Activated T-cell treated with anti-CD3 and anti-CD28 coated beads, Interleukin-2, amount 50 U/mL, for 4 hours (primary cell): Measurements from ENCODE around the gene NMT2. TPM values are rescaled to one million over a fixed set of nuclear protein-coding genes. Genes with fewer than 3 reads are reported as not detected.
"Not testable (repeated sequence)": the region's sequence is repeated elsewhere in the genome, so short reads cannot be mapped to it uniquely, and the experiment has no call there.

Experiments
- ATAC-seq, 2 donors: fragments of 200-7000 bp; cut with Tn5 transposase; one replicate each; pipeline ENCODE4 v1.10.0; 2021
- DNase-seq: peaks from one replicate; pipeline ENCODE4 v3.0.0-alpha.2; 2020
- H3K27me3 Mint-ChIP-seq: one replicate; pipeline ENCODE4 v1.8.0; 2021; ENCODE audit warnings: low read depth, mixed read lengths
- H3K36me3 Mint-ChIP-seq: one replicate; pipeline ENCODE4 v1.8.0; 2022; ENCODE audit warnings: mixed read lengths; ENCODE audit not compliant: insufficient read depth
- H3K4me1 Mint-ChIP-seq: one replicate; pipeline ENCODE4 v1.8.0; 2021; ENCODE audit warnings: low read depth, mixed read lengths
- H3K4me3 Mint-ChIP-seq: one replicate; pipeline ENCODE4 v1.8.0; 2021; ENCODE audit warnings: mild to moderate bottlenecking, moderate library complexity, mixed read lengths
- H3K9me3 Mint-ChIP-seq: one replicate; pipeline ENCODE4 v1.8.0; 2021; ENCODE audit warnings: mixed read lengths
- total RNA-seq, 3 donors: library from RNA; stranded (reverse); gene quantifications; one replicate each; pipeline ENCODE4 v1.2.1, GENCODE V29; 2021

The NMT2 gene
- 1 to 10 TPM; 6.9 to 7.6 (median 6.9) TPM for total RNA-seq

DNA sequence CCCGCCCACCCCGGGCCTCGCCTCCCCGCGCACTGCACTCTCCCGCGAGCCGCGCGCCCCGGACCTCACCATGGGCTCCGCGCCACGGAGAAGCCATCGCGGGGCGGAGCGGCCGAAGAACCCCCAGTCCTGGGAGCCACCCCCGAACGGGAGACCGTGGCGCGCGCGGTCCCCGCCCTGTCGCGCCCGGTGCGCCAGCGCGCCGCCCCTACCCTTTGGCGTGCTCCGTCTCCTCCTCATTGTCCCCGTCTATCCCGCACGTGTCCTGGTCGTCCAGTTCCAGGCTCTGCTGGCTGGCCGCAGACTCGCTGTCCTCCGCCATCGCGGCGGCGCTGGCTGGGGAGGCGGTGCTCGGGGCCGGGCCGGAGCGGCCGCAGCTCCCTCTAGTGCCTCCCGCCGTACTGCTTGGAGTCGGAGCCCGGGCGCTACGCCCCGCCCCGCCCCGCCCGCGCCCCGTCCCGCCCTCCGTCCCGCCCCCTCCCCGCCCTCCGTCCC, at the start of gene NMT2:
NMT2 (minus strand) TSS at position 403 of the 495 bp plus-strand sequence; CDS start at position 322, 81 bp downstream.
- Mint-ChIP-seq H3K27me3 (no peaks in the 10 kb centered on the region), H3K36me3 (no peaks in the 10 kb centered on the region), H3K4me1 (peaks cover 70% of the 10 kb centered on the region), H3K9me3 (no peaks in the 10 kb centered on the region), H3K4me3 (peak within 1 kb of the TSS; percentile 89)
- DNase-seq (no peak), ATAC-seq (peak; percentile 83 to 85)

DNA sequence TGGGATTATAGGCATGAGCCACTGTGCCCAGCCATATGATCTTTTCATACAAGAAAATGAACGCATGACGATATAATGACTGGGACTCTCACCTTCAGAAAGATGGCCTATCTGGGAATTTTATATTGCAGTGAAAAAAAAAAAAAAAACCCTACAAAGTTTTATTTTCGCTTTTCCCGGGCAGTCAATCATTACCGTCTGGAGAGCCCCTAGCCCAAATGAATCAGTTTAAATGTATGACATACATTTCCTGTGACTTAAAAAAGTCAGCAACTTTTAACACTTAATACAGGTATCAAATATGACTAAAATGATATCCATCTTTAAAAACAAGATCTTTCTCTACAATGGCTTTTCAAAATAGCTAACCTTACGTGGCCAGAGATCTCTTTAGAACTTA, 48.2 kb upstream of the NMT2 start:
- Mint-ChIP-seq H3K4me3 (no peak overlapping the region), H3K36me3 (peaks cover 25% of the 10 kb centered on the region), H3K27me3 (no peaks in the 10 kb centered on the region), H3K9me3 (no peaks in the 10 kb centered on the region), H3K4me1 (peaks cover under 1% of the 10 kb centered on the region)
- DNase-seq = no peak
- no peak for ATAC-seq

DNA sequence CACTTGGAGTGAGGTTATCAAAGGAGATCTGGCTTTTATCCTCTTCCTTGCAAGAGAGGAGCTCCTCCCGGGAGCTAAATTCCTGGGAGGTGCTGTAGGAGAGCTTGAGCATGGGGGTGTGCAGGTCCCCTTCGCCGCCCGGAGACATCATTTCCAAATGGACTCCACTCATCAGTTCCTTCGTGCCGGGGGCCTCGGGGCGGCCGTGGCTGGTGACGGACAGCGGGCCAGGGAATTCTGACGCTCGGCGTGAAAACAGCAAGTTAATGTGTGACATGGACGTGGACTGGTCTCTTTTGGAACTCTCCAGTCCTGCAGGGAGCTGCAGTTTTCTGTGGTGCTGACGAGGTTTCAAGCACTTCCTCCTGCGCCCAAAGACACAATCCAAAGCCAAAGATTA, 45.7 kb upstream of the NMT2 start:
- no peak for DNase-seq

DNA sequence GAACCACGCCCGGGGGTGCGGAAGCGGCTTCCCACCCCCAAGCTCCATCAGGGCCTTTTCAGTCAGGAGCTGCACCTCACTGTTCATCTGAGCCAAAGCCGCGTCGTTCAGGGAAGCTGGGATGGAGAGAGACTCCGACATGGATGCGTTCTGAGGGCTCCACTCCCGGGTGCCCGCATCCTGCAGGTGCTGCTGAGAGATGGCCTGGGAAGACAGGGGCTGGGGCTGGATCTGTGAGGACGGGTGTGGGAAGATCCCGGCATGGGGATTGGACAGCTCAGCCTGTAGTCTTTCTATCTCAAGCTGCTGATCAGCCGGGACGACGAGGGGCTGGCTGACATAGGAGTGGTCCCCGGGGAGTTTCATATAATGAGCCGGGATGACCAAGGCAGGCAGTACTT, 45.0 kb upstream of the NMT2 start:
- H3K4me1 Mint-ChIP-seq = peaks cover 30% of the 10 kb centered on the region
- DNase-seq (no peak), ATAC-seq (no peak)
- no peak overlapping the region for H3K4me3 Mint-ChIP-seq
- H3K36me3 Mint-ChIP-seq = peaks cover 18% of the 10 kb centered on the region
- H3K9me3 Mint-ChIP-seq = no peaks in the 10 kb centered on the region
- H3K27me3 Mint-ChIP-seq = no peaks in the 10 kb centered on the region

More for the DNA sequence above, 45.7 kb upstream of the NMT2 start:
- Mint-ChIP-seq H3K4me1 (peaks cover 23% of the 10 kb centered on the region), H3K27me3 (no peaks in the 10 kb centered on the region), H3K9me3 (no peaks in the 10 kb centered on the region), H3K4me3 (no peak overlapping the region), H3K36me3 (peaks cover 18% of the 10 kb centered on the region)
- ATAC-seq = no peak

DNA sequence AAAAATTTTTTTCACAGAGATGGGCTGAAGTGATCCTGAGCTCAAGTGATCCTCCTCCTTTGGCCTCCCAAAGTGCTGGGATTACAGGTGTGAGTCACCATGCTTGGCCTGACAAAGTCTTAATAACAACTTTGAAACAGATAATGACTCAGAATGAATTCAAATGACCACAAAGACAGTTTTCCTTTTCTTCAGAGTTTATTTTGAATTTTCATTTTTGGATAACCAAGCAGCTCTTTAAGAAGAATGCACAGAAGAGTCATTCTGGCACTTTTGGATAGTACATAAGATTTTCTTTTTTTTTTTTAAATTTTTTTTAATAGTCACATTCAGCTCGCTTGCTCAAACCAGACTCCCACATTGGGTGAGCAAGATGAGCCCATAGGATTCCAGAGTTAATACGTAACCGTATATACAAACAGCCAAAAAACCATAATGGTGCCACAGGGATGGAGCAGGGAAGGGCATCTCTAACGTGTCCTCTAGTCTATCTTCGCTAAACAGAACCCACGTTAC, 43.0 kb upstream of the NMT2 start:
- H3K9me3 Mint-ChIP-seq = no peaks in the 10 kb centered on the region
- peaks cover 18% of the 10 kb centered on the region for H3K36me3 Mint-ChIP-seq
- H3K27me3 Mint-ChIP-seq = no peaks in the 10 kb centered on the region
- DNase-seq (no peak), ATAC-seq (peak in 1 of 2 donors; percentile 28)
- H3K4me3 Mint-ChIP-seq = no peak overlapping the region
- peaks cover 49% of the 10 kb centered on the region for H3K4me1 Mint-ChIP-seq

DNA sequence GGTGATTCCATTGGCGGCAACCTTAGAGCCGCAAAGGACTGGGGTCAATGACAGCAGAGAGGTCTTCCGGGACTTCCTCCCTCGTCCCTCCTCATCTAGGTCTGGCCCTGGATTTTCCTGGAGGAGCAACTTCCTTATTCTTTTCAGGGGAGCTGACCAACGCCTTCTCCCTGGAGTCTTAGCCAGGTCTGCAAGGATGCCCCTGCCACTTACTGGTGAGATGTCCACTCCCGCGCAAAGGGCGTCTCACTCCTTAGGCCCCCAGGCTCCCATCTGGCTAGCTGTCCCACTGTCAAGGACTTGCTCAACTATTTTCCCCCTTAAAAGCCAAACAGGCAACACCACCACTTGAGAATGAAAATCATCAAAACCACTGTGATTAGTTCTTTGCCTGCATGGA, 42.0 kb upstream of the NMT2 start:
- peaks cover 18% of the 10 kb centered on the region for H3K36me3 Mint-ChIP-seq
- DNase-seq = no peak
- ATAC-seq = no peak
- no peak overlapping the region for H3K4me3 Mint-ChIP-seq
- peaks cover 53% of the 10 kb centered on the region for H3K4me1 Mint-ChIP-seq
- no peaks in the 10 kb centered on the region for H3K27me3 Mint-ChIP-seq
- H3K9me3 Mint-ChIP-seq = no peaks in the 10 kb centered on the region

DNA sequence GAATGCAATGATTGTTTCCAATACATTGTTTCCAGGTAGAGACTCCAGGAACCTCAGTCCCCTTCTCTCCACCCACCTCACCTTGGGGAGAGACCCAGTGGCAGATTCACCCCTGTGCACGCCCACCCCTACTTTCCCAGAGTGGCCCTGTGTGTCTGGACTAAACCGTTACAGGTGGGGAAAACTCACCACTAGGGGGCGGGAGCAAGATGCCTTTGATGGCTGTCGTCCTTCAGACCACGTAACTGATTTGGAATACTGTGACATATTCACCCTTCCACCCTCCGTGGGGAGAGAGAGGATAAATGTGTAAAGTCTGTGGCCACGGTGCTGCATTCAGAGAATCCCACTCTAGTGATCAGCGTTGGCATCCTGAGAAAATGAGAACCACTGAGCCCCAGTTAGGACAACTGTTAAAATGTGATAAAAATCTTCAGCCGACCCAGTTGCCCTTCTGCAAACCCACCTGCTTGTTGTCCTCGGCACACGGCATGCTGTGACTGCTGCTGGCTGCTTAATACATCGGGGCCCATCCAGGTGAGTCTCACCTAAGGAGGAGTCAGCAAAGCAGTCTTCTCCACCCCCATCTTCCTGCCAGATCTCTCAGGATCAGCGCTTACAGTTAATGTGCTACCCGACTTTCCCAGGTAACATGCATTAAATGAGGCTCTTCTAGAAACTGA, 41.5 kb upstream of the NMT2 start:
- H3K36me3 Mint-ChIP-seq = peaks cover 18% of the 10 kb centered on the region
- peak; percentile 69 to 76 for ATAC-seq
- H3K9me3 Mint-ChIP-seq = no peaks in the 10 kb centered on the region
- H3K4me1 Mint-ChIP-seq = peaks cover 53% of the 10 kb centered on the region
- H3K4me3 Mint-ChIP-seq = peak overlapping the region; percentile 35
- DNase-seq = peak; percentile 82
- H3K27me3 Mint-ChIP-seq = no peaks in the 10 kb centered on the region

DNA sequence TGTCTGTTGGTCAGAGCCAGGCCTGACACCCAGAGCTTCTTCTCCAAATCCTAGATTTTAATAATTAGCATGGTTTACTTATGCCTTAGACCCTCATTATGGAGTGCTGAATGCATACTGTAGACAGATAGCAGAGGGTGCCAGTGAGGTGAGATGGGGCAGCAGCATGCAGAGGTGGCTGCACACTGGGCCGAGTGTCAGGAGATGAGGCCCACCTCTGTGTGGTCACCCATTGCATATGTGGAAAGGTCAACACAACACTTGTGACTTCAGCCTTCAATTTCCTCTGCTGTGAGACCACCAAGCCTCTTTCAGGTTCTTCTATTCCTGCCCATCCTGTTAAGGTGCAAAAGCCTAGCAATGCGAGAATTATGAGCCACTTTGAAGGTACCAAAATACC, 39.7 kb upstream of the NMT2 start:
- Mint-ChIP-seq H3K36me3 (peaks cover 8% of the 10 kb centered on the region), H3K27me3 (no peaks in the 10 kb centered on the region), H3K9me3 (no peaks in the 10 kb centered on the region), H3K4me3 (peak overlapping the region; percentile 82), H3K4me1 (peaks cover 57% of the 10 kb centered on the region)
- ATAC-seq (no peak), DNase-seq (no peak)

DNA sequence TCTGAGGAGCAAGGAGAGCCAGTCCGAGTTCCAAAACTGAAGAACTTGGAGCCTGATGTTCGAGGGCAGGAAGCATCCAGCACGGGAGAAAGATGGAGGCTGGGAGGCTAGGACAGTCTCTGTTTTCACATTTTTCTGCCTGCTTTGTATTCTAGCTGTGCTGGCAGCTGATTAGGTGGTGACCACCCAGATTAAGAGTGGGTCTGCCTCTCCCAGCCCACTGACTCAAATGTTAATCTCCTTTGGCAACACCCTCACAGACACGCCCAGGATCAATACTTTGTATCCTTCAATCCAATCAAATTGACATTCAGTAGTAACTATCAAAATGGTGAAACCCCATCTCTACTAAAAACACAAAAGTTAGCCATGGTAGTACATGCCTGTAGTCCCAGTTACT, 38.9 kb upstream of the NMT2 start:
- not testable (repeated sequence) for H3K36me3 Mint-ChIP-seq, H3K4me3 Mint-ChIP-seq, ATAC-seq, H3K9me3 Mint-ChIP-seq, DNase-seq, H3K27me3 Mint-ChIP-seq
- peaks cover 63% of the 10 kb centered on the region for H3K4me1 Mint-ChIP-seq

DNA sequence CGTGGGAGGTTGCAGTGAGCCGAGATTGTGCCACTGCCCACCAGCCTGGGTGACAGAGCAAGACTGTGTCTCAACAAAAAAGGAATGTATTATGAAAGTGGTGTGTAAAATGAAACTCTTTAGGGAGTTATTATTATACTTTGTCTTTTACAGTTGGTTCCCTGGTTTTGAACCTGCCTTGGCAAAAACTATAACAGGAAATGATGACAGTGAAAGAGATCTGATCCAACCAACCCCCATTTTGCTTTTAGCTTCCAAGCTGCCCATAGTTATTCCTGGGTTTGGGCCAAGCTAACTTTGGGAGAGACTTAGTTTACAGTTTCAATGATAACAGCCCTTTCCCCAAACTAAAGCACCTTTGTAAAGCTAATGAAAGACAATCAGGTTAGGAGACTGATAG, 34.1 kb upstream of the NMT2 start:
- H3K4me3 Mint-ChIP-seq = no peak overlapping the region
- DNase-seq (no peak), ATAC-seq (no peak)
- peaks cover 53% of the 10 kb centered on the region for H3K4me1 Mint-ChIP-seq
- H3K36me3 Mint-ChIP-seq = no peaks in the 10 kb centered on the region
- no peaks in the 10 kb centered on the region for H3K27me3 Mint-ChIP-seq
- no peaks in the 10 kb centered on the region for H3K9me3 Mint-ChIP-seq

DNA sequence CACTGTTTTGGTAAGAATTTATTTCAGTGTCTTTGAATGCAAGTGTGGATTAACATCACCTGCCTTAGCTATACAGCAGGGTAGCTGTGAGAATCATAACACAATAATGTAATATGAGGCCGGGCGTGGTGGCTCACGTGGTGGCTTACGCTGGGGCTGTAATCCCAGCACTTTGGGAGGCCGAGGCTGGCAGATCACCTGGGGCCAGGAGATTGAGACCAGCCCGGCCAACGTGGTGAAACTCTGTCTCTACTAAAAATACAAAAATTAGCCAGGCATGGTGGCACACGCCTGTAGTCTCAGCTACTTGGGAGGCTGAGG, 33.8 kb upstream of the NMT2 start:
- not testable (repeated sequence) for H3K4me3 Mint-ChIP-seq, ATAC-seq, H3K27me3 Mint-ChIP-seq, DNase-seq, H3K36me3 Mint-ChIP-seq, H3K9me3 Mint-ChIP-seq
- H3K4me1 Mint-ChIP-seq = peaks cover 53% of the 10 kb centered on the region

DNA sequence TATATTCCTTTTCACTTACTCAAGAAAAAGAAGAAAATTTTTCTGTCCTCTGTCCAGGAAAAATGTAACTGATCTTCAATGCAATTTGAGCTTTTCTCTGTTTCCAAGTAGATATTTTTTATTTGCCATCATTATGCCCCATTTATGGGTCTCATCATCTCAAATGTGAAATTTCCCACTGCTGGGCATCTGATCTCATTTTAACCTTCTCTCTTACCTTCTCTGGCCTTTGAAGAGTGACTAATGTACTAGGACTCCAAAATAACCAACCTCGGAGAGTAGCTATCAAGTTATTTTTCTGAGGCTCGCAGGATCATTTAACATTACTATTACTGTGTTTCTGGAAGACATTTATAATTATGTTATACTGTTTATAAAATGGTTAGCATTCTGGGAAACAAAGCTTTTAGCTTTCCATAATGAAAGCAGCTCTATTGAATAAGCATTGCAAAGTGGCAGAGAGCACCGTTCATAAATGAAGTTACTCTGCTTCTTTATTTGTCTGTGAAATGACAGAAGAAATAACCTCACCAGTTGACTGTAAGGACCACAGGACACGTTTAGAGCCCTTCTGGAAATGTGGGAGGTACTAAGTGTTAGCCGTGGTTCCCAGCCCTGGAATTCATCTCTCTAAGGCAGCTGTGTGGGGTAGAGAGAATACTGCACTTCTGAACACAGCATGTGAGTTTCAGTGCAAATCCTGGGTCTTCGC, 33.3 kb upstream of the NMT2 start:
- H3K27me3 Mint-ChIP-seq = no peaks in the 10 kb centered on the region

DNA sequence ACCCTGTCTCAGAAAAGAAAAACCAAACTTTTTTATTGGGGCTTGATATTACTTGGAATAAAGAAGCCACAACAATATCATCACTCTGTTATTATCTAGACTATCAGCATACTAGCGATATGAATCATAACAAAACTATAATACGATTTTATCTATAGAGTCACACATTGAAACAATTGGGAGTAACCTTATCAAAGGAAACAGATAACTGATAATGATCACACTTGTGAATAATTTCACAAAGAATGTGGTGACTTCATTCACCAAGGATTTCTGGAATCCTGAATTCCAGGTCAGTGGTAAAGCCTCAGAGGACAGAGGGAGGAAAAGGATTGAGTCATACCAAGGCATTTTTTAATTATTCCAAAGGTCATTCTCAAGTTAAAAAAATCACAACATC, 32.1 kb upstream of the NMT2 start:
- no peaks in the 10 kb centered on the region for H3K36me3 Mint-ChIP-seq
- H3K9me3 Mint-ChIP-seq = no peaks in the 10 kb centered on the region
- no peak overlapping the region for H3K4me3 Mint-ChIP-seq
- peaks cover 56% of the 10 kb centered on the region for H3K4me1 Mint-ChIP-seq
- DNase-seq (no peak), ATAC-seq (no peak)
- no peaks in the 10 kb centered on the region for H3K27me3 Mint-ChIP-seq

More for the DNA sequence above, 33.3 kb upstream of the NMT2 start:
- ATAC-seq = no peak
- Mint-ChIP-seq H3K9me3 (no peaks in the 10 kb centered on the region), H3K4me1 (peaks cover 54% of the 10 kb centered on the region), H3K4me3 (no peak overlapping the region), H3K36me3 (no peaks in the 10 kb centered on the region)
- DNase-seq = no peak

DNA sequence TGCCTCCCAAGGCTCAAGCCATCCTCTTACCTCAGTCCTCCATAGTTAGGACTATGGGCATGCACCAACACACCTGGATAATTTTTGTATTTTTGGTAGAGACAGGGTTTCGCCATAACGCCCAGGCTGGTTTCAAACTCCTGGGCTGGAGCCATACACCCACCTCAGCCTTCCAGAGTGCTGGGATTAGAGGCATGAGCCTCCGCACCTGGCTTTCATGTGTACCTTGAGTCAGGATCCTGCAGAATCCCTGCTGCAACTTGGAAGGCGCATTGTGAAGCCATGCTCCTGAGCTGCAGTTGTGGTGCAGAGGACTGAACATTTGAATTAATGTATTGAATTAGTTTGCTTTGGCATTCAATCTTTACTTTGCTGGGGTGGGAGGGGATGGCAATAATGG, 29.4 kb upstream of the NMT2 start:
- H3K4me1 Mint-ChIP-seq = peaks cover 51% of the 10 kb centered on the region
- H3K4me3 Mint-ChIP-seq = no peak overlapping the region
- H3K9me3 Mint-ChIP-seq = no peaks in the 10 kb centered on the region

DNA sequence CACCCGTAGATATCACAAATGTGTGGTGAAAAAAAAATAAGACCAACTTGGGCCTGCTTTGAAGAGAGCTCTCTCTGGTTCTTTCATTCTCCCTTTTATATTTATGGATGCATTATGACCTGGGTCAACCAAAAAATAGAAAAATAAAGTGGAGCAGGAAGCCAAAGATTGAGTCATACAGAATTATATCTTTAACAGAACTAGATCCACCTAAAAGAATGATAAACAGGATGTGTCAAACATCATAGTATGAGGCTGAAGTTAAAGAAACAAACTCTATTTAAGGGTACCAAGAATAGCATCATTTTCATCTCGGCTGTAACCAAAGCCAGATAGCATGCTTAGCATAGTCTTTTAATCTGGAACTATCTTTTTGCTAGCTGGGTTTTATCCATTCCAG, 28.8 kb upstream of the NMT2 start:
- no peak for DNase-seq
- no peaks in the 10 kb centered on the region for H3K36me3 Mint-ChIP-seq
- H3K9me3 Mint-ChIP-seq = no peaks in the 10 kb centered on the region
- peak overlapping the region; percentile 66 for H3K4me3 Mint-ChIP-seq
- H3K4me1 Mint-ChIP-seq = peaks cover 50% of the 10 kb centered on the region
- H3K27me3 Mint-ChIP-seq = no peaks in the 10 kb centered on the region
- no peak for ATAC-seq

More for the DNA sequence above, 29.4 kb upstream of the NMT2 start:
- DNase-seq (no peak), ATAC-seq (no peak)
- no peaks in the 10 kb centered on the region for H3K27me3 Mint-ChIP-seq
- H3K36me3 Mint-ChIP-seq = no peaks in the 10 kb centered on the region
